ENCODE measurements around the gene ELP5.

Gene ELP5

GRCh38 chr17:7240375-7240774 lies 11.6 kb upstream of the ELP5 start:
- Histone ChIP-seq H3K79me2 (ENCODE audit: control insufficient read depth, low read length) (peaks cover 60% of the 10 kb centered on the region), H3K27me3 (ENCODE audit: control insufficient read depth, low read length) (no peaks in the 10 kb centered on the region), H3K9me3 (ENCODE audit: control insufficient read depth, insufficient read depth, low read length) (no peaks in the 10 kb centered on the region), H4K20me1 (ENCODE audit: control insufficient read depth, insufficient read depth, low read depth, low read length) (peaks cover 8% of the 10 kb centered on the region; the same call in 1 of the 2 replicates), H3K36me3 (ENCODE audit: control insufficient read depth, low read length) (peaks cover 64% of the 10 kb centered on the region), H3K4me1 (ENCODE audit: control insufficient read depth, low read length) (peaks cover 51% of the 10 kb centered on the region), H3F3A (ENCODE audit: control insufficient read depth, insufficient read depth) (peaks cover 49% of the 10 kb centered on the region), H3K27ac (ENCODE audit: low read depth, low read length) (peak overlapping the region; percentile 78), H3K4me3 (ENCODE audit: low read length) (peak overlapping the region; percentile 100), H3K4me2 (ENCODE audit: low read length) (peak overlapping the region; percentile 97), H3K9me2 (replicated peaks; ENCODE audit: control insufficient read depth, low read length) (no peaks in the 10 kb centered on the region)
- TF ChIP-seq EZH2phosphoT487 (IDR thresholded peaks at IDR 0.05; ENCODE audit: borderline replicate concordance, low read length) (no peak), CTCF (IDR thresholded peaks at IDR 0.05; ENCODE audit: low read depth, low read length, poor library complexity, severe bottlenecking) (no peak)

- H3K27me3 ChIP-seq (ENCODE audit: control insufficient read depth, low read length) = no peaks in the 10 kb centered on the region
- peak overlapping the region; percentile 78 for H3K27ac ChIP-seq (ENCODE audit: low read depth, low read length)
- peaks cover 49% of the 10 kb centered on the region for H3F3A ChIP-seq (ENCODE audit: control insufficient read depth, insufficient read depth)
- no peak for TF ChIP-seq EZH2phosphoT487 (IDR thresholded peaks at IDR 0.05; ENCODE audit: borderline replicate concordance, low read length)
- TF ChIP-seq CTCF (IDR thresholded peaks at IDR 0.05; ENCODE audit: low read depth, low read length, poor library complexity, severe bottlenecking) = no peak
- H3K4me1 ChIP-seq (ENCODE audit: control insufficient read depth, low read length) = peaks cover 42% of the 10 kb centered on the region
- H4K20me1 ChIP-seq (ENCODE audit: control insufficient read depth, insufficient read depth, low read depth, low read length) = peaks cover 8% of the 10 kb centered on the region; the same call in 1 of the 2 replicates
- peak overlapping the region; percentile 97 for H3K4me2 ChIP-seq (ENCODE audit: low read length)
- no peaks in the 10 kb centered on the region for H3K9me3 ChIP-seq (ENCODE audit: control insufficient read depth, insufficient read depth, low read length)
- H3K36me3 ChIP-seq (ENCODE audit: control insufficient read depth, low read length) = peaks cover 61% of the 10 kb centered on the region
- H3K9me2 ChIP-seq (replicated peaks; ENCODE audit: control insufficient read depth, low read length) = no peaks in the 10 kb centered on the region
- peak overlapping the region; percentile 100 for H3K4me3 ChIP-seq (ENCODE audit: low read length)
- H3K79me2 ChIP-seq (ENCODE audit: control insufficient read depth, low read length) = peaks cover 55% of the 10 kb centered on the region
Observed at GRCh38 chr17:7241090-7241733, 10.8 kb upstream of the ELP5 start.

GRCh38 chr17:7241783-7242716 lies 10.0 kb upstream of the ELP5 start, which contains the start of gene GABARAP:
Gene GABARAP (minus strand): TSS chr17:7242449. CDS start chr17:7242330, 119 bp downstream.
- no peak for TF ChIP-seq CTCF (IDR thresholded peaks at IDR 0.05; ENCODE audit: low read depth, low read length, poor library complexity, severe bottlenecking)
- no peak for TF ChIP-seq EZH2phosphoT487 (IDR thresholded peaks at IDR 0.05; ENCODE audit: borderline replicate concordance, low read length)

More at GRCh38 chr17:7241783-7242716, 10.0 kb upstream of the ELP5 start, which contains the start of gene GABARAP:
- Histone ChIP-seq H3K9me3 (ENCODE audit: control insufficient read depth, insufficient read depth, low read length) (no peaks in the 10 kb centered on the region), H3K36me3 (ENCODE audit: control insufficient read depth, low read length) (peaks cover 61% of the 10 kb centered on the region), H3K4me3 (ENCODE audit: low read length) (peak within 1 kb of the TSS; percentile 100), H3F3A (ENCODE audit: control insufficient read depth, insufficient read depth) (peaks cover 48% of the 10 kb centered on the region), H3K4me2 (ENCODE audit: low read length) (peak within 1 kb of the TSS; percentile 97), H3K27me3 (ENCODE audit: control insufficient read depth, low read length) (no peaks in the 10 kb centered on the region), H3K9me2 (replicated peaks; ENCODE audit: control insufficient read depth, low read length) (no peaks in the 10 kb centered on the region), H3K4me1 (ENCODE audit: control insufficient read depth, low read length) (peaks cover 34% of the 10 kb centered on the region), H3K79me2 (ENCODE audit: control insufficient read depth, low read length) (peaks cover 55% of the 10 kb centered on the region), H4K20me1 (ENCODE audit: control insufficient read depth, insufficient read depth, low read depth, low read length) (peaks cover 4% of the 10 kb centered on the region; the same call in 1 of the 2 replicates), H3K27ac (ENCODE audit: low read depth, low read length) (peak within 1 kb of the TSS; percentile 78)

Data from DOHH2 (cell line).